Measurements from ENCODE around the gene SLC50A1. TPM values are rescaled to one million over a fixed set of nuclear protein-coding genes. Genes with fewer than 3 reads are reported as not detected.

Gene SLC50A1
- total and polyA plus RNA-seq, 12 donors = 5.5 to 33.7 (median 8.2) TPM

GRCh38 chr1:155126556-155127104 is 9.0 kb upstream of the SLC50A1 start:
- Histone ChIP-seq H3K4me3 (peak overlapping the region; percentile 47 to 93 (median 79)), H3K27ac (peak overlapping the region; percentile 81 to 99 (median 94)), H3K4me1 (peaks cover 14 to 66% (median 52%) of the 10 kb centered on the region in 9 donors), H3K27me3 (peaks cover 0 to 55% (median 0%) of the 10 kb centered on the region in 7 donors), H3K36me3 (peaks cover 0 to 10% (median 6%) of the 10 kb centered on the region in 9 donors), H3K9me3 (no peaks in the 10 kb centered on the region)
- WGBS, 2 donors = 2% methylated on average over 32 of the region's 32 CpGs
- peak in 2 of 9 donors; percentile 25 to 29 for TF ChIP-seq CTCF (IDR thresholded peaks at IDR 0.05)
- intact Hi-C loops (cut with DNase I) = loop anchor here in 6 of 10 donors (5.0 kb wide), 2 partner anchors 34 to 41 kb away; no protein-coding TSS in a partner anchor
- DNase-seq (peak; percentile 23 to 29), ATAC-seq (peak in 7 of 8 donors; percentile 0 to 15 (median 2))

- intact Hi-C loops (cut with DNase I) = loop anchor here in 6 of 10 donors (5.0 kb wide), 2 partner anchors 35 to 40 kb away; no protein-coding TSS in a partner anchor
- Histone ChIP-seq H3K27ac (peak within 1 kb of the TSS; percentile 81 to 99 (median 94)), H3K36me3 (peaks cover 0 to 17% (median 12%) of the 10 kb centered on the region in 9 donors), H3K4me3 (peak within 1 kb of the TSS; percentile 47 to 93 (median 79)), H3K27me3 (peaks cover 0 to 55% (median 0%) of the 10 kb centered on the region in 7 donors), H3K9me3 (no peaks in the 10 kb centered on the region), H3K4me1 (peaks cover 17 to 73% (median 59%) of the 10 kb centered on the region in 9 donors)
- ATAC-seq (peak; percentile 60 to 73 (median 70)), DNase-seq (peak; percentile 75 to 81)
- peak in 1 of 9 donors; percentile 1 for TF ChIP-seq CTCF (IDR thresholded peaks at IDR 0.05)
- whole genome bisulfite sequencing, 2 donors = 0 to 1% methylated on average over 76 of the region's 76 CpGs
Observed at GRCh38 chr1:155127105-155127966, 8.3 kb upstream of the SLC50A1 start, which contains the start of gene EFNA1. TSS of gene EFNA1 (plus strand) at chr1:155127876. CDS start at chr1:155127978, 102 bp downstream.

- Histone ChIP-seq H3K4me1 (peaks cover 17 to 81% (median 63%) of the 10 kb centered on the region in 9 donors), H3K27me3 (peaks cover 0 to 55% (median 0%) of the 10 kb centered on the region in 7 donors), H3K4me3 (peak overlapping the region; percentile 47 to 93 (median 79)), H3K27ac (peak overlapping the region; percentile 81 to 99 (median 94)), H3K9me3 (no peaks in the 10 kb centered on the region), H3K36me3 (peaks cover 0 to 25% (median 19%) of the 10 kb centered on the region in 9 donors)
- 1 to 3% methylated on average over 17 of the region's 17 CpGs for WGBS, 2 donors
- DNase-seq (no peak), ATAC-seq (peak in 3 of 8 donors; percentile 0 to 4 (median 2))
- TF ChIP-seq CTCF (IDR thresholded peaks at IDR 0.05) = no peak
- intact Hi-C loops (cut with DNase I) = loop anchor here in 9 of 10 donors (2.0 to 5.0 kb wide), 5 partner anchors 33 to 41 kb away; no protein-coding TSS in a partner anchor
Observed at GRCh38 chr1:155127967-155128754, 7.5 kb upstream of the SLC50A1 start.
